HG03469 (cell line): ENCODE measurements around the gene CCNQ.

Experiments used
- ATAC-seq: cut with Tn5 transposase; IDR thresholded peaks from one replicate; pipeline ENCODE4 v1.9.1; 2021; ENCODE audit warnings: mild to moderate bottlenecking, moderate library complexity, moderate number of reproducible peaks; ENCODE audit not compliant: unreplicated experiment

CCNQ gene

DNA sequence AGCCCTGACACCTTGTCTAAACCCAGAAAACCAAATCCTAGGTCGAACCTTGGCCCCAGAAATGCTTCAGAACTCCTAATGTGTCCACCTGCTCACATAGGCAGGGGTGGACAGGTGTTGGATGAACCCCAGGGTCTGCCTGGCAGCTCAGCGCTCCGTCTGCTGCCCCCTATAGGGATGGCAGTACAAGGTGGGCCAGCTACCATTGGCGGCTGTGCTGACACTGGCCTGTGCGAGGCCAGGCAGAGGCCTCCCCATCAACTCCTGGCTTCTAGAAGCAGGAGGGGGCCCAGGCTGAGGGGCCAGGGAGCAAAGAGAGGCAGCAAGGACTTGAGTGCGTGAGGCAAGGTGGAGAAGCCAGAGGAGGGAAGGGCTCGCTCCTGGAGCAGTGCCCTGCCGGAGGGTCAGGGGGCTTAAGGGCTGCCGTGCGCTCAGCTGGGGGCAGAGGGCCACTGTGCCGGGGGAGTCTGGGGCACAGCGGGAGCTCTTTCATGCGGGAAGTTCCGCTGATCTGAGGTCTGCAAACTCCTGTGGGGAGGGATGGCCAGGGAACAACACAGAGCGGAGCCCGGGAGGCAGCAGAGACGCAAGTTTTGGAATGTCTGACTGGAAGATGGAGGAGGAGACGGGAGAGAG is 20.6 kb downstream of the CCNQ start:
- no peak for ATAC-seq

DNA sequence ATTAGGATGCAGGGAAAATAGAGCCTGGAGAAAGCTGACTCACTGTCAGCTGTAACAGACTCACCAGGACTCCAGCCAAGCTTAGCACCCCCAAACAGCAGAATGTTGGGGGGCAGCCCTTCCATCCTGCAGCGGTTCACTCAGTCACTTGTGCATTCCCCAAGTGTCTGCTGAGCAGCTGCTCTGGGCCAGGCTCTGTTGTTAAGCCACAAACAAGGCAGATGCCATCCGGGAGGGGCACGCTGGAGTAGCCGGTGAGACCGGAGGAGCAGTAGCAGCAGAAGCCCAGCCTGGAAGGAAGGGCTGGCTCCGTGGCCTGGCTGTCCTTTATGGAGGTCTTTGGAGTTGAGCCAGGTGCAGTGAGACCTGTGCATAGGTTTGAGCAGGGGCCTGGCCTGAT is 22.0 kb downstream of the CCNQ start:
- ATAC-seq = no peak

DNA sequence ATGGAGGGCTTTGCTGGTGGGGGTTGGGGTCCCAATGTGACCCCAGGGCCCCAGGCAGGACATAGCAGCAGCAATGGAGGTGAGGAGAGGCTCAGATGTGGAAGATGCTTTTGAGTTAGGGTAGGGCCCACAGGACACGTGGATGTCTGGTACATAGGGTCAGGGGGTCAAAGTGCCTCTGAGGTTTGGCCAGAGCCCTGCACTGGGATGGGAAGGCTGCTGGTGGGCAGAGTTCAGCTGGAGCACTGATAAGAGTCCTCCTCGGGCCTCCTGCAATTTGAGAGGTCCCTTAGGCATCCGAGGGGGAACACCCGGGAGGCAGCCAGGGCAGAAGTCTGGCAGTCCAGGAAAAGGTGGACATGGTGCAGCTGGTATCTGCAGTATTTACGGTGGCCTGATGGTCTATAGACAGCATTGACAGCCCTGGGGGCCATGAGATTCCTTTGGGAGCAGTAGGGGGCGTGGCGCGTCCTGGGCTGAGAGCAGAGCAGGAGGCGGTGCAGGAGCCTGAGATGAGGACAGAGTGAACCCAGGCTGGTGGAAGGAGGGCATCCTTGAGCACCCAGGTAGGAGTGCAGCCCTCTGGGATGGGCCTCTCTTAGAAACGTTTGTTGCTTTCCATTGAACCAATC is 22.6 kb downstream of the CCNQ start:
- no peak for ATAC-seq

DNA sequence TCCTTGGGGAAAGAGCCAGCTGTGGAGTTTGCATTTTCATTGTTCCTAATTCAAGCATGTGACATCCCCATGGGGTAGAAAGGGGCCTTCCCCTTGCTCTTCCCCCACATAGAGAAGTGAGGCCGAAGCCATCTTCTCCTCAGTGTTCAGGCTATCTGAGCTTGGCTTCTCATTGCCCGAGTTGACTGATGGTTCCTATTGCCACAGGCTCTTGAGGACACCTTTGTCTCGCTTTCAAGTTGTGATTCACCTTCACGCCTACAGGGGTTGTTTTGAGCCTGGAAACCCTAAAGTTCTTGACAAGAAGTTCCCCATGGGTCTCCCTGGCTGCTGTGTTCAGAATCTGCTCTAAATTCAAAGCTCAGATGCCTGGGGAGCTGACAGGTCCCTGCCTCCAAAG is 25.0 kb downstream of the CCNQ start:
- no peak for ATAC-seq

DNA sequence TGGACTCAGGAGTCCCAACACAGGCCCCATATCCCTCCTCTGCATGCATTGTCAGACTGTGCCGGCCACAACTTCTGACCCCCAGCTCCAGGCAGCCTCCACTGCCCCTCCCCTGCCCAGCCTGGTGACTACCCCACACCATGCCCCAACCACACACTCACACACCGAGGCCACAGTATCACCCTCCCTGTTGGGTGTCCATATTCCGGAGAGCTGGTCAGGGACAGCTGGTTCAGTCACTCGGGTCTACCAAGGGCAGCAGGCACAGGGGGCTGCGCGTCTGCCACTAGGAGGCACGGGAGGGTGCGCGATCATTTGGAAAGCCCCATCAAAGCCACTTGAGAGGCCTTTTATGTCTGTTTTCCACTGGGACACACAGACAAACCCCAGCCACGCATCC is 26.3 kb downstream of the CCNQ start:
- ATAC-seq = no peak

DNA sequence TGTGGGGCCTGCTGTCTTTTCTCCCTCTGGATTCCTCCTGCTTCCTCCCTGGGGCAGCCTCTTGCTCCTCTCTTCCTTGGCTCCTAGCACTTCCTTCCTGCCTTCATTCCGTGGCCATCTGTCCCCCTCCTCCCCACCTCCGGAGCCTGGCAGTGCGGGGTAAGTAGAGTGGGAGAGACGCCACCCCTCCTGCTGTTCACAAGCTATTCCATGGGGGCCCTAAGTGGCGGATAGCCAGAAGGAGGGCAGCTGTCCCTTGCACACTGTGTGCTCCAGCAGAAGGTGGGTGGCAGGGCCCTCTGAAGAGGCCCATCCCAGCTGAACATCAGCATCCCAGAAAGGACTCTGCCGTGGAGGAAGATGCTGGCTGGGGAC is 27.4 kb downstream of the CCNQ start:
- no peak for ATAC-seq

DNA sequence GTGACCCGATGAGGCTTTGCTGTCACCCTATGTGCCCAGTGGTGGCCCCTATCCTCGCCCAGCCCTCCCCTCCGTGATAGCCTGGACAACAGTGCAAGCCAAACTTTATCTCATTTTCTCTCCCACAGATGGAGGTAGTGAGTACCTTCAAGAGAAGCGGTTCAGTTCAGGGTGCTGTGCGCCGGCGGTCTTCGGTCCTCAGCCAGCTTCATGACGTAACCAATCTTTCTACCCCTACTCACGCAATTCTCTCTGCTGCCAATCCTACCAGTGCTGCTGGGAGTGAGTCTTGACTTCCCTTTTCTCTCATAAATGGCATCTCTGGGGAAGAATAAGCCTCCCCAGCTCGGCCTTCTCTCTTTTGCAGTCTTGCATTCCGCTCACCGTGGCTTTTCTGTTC is 29.5 kb downstream of the CCNQ start:
- ATAC-seq = no peak

DNA sequence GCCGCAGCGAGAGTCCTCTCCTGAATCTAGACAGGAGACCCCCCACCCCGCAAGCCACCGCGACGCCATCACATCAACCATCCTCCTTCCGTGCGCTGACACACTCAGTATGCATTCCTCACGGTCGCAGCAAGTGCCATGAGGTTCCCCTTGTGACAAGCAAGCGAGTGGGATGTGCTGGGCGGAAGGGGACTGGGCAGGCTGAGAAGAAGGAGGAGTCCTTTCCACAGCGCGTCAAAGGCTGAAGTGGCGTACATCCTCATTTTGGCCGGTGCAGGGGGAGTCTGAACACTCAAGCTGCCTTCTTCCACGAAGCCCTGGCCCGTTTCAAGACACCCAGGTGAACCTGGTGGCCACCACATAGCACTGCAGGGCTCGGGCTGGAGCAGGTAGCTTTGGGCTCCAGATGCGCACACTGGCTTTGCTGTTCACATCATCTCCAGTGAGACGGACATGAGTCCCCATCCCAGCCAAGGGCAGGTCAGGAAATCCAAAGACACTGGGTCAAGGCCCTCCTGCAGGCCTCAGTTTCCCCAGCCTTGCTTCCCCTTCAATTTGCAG is 30.4 kb downstream of the CCNQ start:
- ATAC-seq = no peak

DNA sequence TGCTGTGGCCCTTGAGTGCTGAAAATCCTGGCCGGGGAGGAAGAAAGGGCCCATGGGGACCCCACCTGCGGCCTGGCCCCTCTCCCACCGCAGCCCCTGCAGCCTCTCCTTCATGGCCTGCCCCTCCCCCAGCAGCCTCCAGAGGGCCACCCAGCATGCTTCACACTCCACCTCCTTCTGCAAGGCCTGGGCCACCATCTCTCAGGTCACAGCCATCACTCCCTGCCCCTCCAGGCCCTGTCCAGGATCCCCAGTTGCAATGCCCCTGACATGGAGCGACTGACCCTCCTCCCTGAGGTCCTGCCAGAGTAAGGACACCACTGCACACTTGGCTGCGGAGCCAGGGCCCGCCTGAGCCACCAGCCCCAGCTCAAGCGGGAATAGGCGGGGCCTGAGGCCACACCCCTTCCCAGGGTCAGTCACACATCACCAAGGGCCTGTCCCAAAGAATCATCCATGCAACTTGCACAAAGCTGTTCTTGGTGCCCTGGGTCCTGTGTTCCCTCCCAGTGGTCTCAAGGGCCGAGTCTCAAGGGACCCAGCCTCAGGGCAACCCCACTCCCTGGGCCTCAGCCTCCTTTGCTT is 32.9 kb downstream of the CCNQ start:
- ATAC-seq = no peak

DNA sequence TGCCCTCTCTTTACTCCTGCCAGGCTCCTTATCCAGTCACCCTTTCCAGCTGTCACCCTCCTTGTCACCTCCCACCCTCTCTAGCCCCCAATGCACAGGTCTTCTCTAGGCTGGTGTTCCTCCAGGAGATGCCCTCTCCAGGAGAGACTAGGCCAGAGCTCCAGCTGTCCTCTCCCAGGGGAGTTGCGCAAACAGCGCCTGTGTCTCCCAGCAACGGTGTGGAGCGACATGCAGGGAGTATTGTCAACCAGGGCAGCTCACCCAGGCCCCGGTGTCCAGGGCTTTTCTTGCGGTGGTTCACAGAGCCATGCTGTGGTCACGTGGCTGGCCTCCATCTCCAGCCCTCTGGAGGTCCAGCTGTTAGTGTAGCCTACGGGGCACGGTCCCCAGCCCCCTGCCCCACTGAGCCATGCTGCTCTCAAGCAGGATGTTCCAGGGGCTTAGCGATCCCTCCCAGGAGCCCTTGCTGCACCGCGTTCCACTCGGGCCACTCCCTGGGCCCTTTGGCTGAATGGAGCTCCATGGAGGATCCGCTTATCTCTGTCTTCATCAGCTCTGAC is 34.8 kb downstream of the CCNQ start:
- ATAC-seq = no peak

DNA sequence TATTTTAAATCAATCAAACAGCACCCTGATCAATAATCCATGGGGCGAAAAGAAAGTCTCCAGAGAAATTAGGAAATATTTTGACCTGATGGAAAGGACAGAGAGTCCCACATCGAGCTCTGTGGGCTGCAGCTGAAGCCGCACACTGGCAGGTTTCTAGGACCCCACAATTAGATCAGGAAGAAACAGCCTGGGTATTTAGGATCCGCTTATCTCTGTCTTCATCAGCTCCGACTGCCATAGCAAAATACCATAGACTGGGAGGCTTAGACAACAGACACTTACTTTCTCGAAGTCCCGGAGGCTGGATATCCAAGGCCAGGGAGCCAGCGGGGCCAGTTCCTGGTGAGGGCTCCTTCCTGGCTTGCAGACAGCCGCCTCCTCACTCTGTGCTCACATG is 36.4 kb downstream of the CCNQ start:
- no peak for ATAC-seq

DNA sequence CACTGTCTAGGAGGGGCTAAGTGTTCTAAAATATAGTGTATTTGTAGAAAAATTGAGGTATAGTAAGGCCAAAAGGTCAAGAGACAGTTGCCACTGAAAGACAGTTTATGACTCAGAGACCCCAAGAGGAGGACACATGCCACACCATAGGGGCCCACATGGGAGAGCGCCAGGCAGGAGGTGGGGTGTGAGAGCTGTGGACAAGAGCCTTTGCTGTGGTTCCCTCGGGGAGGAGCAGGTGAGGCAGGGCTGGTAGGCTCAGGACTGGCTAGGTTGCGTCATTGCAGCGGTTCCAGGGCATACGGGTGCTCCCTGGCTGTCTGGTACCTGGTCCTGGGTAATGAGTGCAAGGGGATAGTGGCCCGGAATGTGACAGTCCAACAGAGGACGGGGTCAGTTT is 37.6 kb downstream of the CCNQ start:
- no peak for ATAC-seq

DNA sequence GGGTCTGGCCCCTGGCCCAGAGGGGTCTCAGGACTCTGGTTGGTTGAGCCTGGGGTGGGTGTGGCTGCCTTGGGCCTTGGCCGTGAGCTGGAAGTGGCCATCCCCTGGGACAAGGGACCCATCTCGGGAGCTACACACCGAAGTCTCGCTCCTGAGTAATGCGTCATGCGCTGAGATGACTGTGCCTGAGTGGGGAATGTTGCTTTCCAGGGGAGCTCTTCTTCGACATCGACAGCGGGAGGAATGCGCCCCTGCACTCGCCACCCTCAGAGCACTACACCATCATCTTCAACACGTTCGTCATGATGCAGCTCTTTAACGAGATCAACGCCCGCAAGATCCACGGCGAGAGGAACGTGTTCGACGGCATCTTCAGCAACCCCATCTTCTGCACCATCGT is 38.5 kb downstream of the CCNQ start:
- no peak for ATAC-seq

DNA sequence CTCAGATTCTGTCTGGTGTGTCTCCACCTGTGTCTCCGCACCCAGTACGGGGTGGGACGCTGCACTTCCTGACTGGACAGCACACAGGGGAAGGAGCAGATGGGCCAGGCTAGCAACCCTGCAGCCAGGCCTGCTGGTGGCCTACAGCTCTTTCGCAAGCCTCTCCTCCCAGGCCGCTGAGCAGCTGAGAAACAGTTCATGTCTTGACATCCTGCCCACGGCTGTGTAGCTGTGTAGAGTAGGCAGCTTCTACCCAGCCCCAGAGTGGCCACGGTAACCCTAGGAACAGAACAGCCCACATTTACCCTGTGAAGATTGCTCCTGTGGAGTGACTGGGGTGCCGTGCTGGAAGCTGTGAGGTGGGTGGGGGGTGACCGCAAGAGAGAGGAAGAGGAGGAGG is 38.9 kb downstream of the CCNQ start:
- ATAC-seq = no peak

DNA sequence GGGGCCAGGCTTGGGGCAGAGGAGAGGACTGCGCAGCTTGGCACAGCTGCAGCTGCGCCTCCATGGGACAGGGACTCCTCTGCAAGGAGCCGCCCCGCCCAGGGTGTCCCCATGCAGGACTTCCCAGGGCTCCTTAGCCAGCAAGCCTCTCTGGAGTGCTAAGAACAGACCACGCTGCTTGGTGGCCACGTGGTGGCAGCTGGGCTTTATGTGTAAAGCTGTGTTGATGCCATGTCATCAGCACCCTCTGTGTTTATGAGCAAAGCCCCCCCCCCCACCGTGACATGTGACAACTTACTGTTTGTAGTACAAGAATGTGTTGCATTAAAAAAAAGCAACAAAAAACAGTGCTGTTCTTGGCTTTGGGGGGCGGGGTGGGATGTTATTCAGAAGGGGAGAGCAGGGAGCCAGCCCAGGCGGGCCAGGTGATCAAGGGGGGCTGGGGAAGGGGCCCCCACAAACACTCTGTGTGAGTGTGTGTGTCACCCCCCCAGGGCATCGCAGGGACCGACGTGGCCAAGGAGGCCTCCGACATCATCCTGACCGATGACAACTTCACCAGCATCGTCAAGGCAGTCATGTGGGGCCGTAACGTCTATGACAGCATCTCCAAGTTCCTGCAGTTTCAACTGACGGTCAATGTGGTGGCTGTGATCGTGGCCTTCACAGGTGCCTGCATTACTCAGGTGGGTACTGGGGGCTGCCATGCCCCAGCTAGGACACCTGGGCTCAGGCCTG is 41.2 kb downstream of the CCNQ start:
- no peak for ATAC-seq

DNA sequence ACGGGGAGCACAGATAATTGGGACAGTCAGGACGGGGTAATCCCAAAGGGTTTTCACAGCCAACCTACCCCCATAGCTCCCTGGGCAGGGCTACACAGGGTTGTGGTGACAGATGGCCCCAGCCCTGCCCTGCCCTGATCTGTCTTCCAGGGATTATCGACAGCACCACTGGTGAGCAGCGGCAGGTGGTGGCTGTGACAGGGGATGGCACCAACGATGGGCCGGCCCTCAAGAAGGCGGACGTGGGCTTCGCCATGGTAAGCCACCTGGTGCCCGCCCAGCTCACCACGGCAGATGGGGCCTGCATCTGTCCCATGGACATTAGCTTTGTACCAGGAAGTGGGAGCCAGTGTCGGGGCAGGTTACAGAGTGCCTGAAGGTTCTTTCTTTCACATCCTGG is 42.2 kb downstream of the CCNQ start:
- no peak for ATAC-seq

DNA sequence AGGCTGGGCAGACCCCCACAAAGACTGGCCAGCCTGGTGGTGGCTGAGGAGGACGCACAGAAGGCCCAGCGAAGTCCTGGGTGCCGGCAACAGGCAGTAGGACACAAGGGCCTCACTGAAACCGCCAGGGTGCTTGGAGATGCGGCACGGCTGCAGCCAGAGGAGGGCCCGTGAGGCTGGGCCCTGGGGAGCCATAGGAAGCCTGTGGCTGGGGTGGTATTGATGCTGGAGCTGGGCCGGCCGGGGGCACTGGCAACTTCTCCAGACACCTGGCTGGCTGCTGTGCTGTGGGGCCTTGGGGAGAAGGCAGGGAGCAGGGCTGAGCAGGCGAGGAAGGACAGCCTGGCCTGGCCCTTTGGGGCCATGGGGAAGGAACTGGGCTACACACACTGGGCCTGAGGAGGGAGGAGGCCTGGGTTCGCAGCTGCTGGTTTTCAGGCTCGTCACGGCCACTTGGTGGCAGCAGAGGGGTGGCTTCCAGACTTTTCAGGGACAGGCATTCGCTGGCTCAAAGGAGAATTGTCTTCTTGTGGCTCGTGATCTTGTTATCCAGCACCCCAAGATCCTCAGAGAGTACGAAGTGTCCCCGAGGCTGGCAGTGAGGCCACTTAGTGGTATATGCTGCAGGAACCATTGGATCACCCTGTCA is 44.3 kb downstream of the CCNQ start:
- no peak for ATAC-seq

DNA sequence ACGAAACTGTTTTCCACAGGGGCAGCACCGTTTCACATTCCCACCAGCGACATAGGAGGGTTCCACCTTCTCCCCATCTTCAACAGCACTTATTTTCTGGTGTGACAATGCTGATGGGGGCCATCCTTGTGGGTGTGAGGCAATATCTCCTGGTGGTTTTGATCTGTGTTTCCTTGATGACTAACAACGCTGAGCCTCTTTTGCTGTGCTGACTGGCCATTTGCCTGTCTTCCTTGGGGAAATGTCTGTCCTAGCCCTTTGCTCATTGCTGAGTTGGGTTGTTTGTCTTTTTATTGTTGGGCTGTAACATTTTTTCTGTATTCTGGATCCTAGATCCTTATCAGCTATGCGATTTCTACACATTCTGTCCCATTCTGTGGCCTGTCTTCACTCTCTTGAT is 47.8 kb downstream of the CCNQ start:
- ATAC-seq = no peak

DNA sequence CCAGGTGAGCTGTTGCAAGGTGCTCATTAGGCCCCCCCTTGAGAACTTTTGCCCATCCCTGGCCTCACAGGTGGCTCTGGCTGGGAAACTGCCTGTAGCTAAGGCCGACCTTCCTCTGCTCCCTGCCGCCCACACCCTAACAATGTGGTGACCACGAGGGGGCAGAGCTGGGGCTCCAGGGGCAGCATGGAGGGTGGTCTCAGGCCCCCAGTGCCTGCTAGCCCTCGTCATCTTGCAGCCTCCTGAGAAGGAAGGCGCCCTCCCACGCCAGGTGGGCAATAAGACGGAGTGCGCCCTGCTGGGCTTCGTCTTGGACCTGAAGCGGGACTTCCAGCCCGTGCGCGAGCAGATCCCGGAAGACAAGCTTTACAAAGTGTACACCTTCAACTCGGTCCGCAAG is 49.1 kb downstream of the CCNQ start:
- ATAC-seq = no peak

DNA sequence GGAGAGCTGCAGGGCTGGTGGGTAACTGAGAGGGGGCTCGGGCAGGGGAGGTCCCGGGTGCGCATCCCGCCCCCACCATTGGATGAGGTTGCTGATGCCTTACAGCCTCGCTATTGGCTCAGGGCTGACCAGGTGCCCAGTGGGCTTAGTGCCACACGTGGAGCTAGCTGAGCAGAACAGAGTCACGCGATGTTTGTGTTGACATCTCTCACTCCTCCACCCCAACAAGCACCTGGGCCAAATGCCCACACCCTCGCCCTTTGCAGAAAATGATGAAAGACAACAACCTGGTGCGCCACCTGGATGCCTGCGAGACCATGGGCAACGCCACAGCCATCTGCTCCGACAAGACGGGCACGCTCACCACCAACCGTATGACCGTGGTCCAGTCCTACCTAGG is 49.7 kb downstream of the CCNQ start:
- no peak for ATAC-seq

DNA sequence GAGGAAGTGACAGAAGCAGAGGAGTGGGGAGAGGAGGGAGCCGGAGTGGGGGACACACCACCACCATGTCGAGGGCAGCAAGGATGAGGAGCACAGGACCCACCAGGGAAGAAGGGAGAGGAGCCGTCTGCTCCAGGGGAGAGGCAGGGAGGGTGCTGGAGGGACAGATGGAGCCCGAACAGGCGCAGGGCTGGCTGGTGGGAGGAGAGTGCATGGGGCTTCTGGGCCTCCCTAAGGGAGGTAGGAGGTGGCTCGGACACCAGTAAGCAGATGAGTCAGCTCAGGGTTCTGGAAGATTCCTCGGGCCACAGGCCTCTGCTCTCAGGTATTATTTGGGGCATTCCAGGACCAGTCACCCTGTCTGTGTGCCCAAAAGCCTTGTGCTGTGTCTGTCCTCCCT is 51.7 kb downstream of the CCNQ start:
- no peak for ATAC-seq
